Prostate gland (tissue), 2 donors: ENCODE results near the gene MARF1. TPM values are rescaled to one million over a fixed set of nuclear protein-coding genes. Genes with fewer than 3 reads are reported as not detected.

ENCODE experiments used
- DNase-seq: peaks from one replicate; pipeline ENCODE4 v3.0.0-alpha.2; 2019; ENCODE audit warnings: low spot score
- H3K27ac ChIP-seq, 2 donors: fragments of 200-600 bp; sonication (generic); 2 replicates each; pipeline ENCODE4 v1.5.1; 2017 to 2019
- H3K27me3 ChIP-seq: fragments of 200-600 bp; sonication (generic); replicated peaks from 2 replicates; pipeline ENCODE4 v1.5.1; 2019; ENCODE audit not compliant: insufficient read depth
- H3K36me3 ChIP-seq, 2 donors: fragments of 200-600 bp; sonication (generic); 1 replicate in 1 of 2; 2 replicates in 1 of 2; pipeline versions ENCODE4 v1.5.1 to v1.8.1; 2017 to 2019
- H3K4me1 ChIP-seq: fragments of 200-600 bp; sonication (generic); replicated peaks from 2 replicates; pipeline ENCODE4 v1.5.1; 2019
- H3K4me3 ChIP-seq, 2 donors: fragments of 200-600 bp; sonication (generic); 2 replicates each; pipeline ENCODE4 v1.5.1; 2017 to 2019
- H3K9me3 ChIP-seq: fragments of 200-600 bp; sonication (generic); 2 replicates; pipeline ENCODE4 v1.5.1; 2017
- CTCF ChIP-seq, 4 experiments: fragments of 200-600 bp in 2 of 4; fragments of 450-650 bp in 2 of 4; sonication (generic) in 2 of 4; IDR thresholded peaks; 1 replicate in 3 of 4; 2 replicates in 1 of 4; pipeline ENCODE4 v1.5.1; 2016 to 2019; ENCODE audit warnings: antibody characterized with exemption in 4 of 4, mild to moderate bottlenecking in 2 of 4, moderate library complexity in 2 of 4
- POLR2A ChIP-seq: fragments of 450-650 bp; IDR thresholded peaks from one replicate; pipeline ENCODE4 v1.6.1; 2016; ENCODE audit warnings: antibody characterized with exemption, mild to moderate bottlenecking
- POLR2AphosphoS5 ChIP-seq: sonication (generic); formaldehyde crosslinking; IDR thresholded peaks from one replicate; pipeline ENCODE4 v1.6.1; 2017; ENCODE audit warnings: antibody characterized with exemption
- WGBS: methylation state at CpG from one replicate; pipeline ENCODE4 v1.1.5; 2018; 5-methylcytosine and 5-hydroxymethylcytosine counted together
- intact Hi-C: fragments of 100-400 bp; cut with DNase I; formaldehyde crosslinking; loops from one replicate; pipeline ENCODE4 v1.14.2; 2022
- total RNA-seq, 2 donors: library from RNA; depleted of rRNA; stranded (reverse); fragments of >200 nt; gene quantifications; one replicate each; pipeline ENCODE4 v1.1.0, GENCODE V29; 2016

MARF1 gene
- total RNA-seq, 2 donors from 2014 or later = 33.3 to 54.2 TPM

GRCh38 chr16:15640966-15641365, 2.0 kb downstream of the MARF1 start:
- H3K27me3 ChIP-seq = no peaks in the 10 kb centered on the region
- H3K36me3 ChIP-seq = peaks cover under 1 to 10% of the 10 kb centered on the region in 2 donors
- H3K4me1 ChIP-seq = peaks cover 6% of the 10 kb centered on the region
- intact Hi-C loops = no loop called here
- DNase-seq = no peak
- H3K9me3 ChIP-seq = no peaks in the 10 kb centered on the region
- H3K27ac ChIP-seq = peak overlapping the region in 1 of 2 donors; percentile 99
- no peak for TF ChIP-seq CTCF (IDR thresholded peaks at IDR 0.05)
- TF ChIP-seq POLR2AphosphoS5 = no peak
- no peak for TF ChIP-seq POLR2A
- WGBS = 56% methylated on average over 4 of the region's 4 CpGs
- no peak overlapping the region for H3K4me3 ChIP-seq

GRCh38 chr16:15639061-15639568, 3.8 kb downstream of the MARF1 start:
- Histone ChIP-seq H3K4me1 (peaks cover 6% of the 10 kb centered on the region), H3K9me3 (no peaks in the 10 kb centered on the region), H3K27ac (no peak overlapping the region), H3K27me3 (no peaks in the 10 kb centered on the region), H3K36me3 (peaks cover 10 to 17% of the 10 kb centered on the region in 2 donors), H3K4me3 (no peak overlapping the region)
- intact Hi-C loops = no loop called here
- TF ChIP-seq CTCF (IDR thresholded peaks at IDR 0.05) = no peak
- no peak for TF ChIP-seq POLR2A
- TF ChIP-seq POLR2AphosphoS5 = no peak
- 85% methylated on average over 11 of the region's 11 CpGs for WGBS
- DNase-seq = no peak

- H3K4me1 ChIP-seq = no peaks in the 10 kb centered on the region
- no peaks in the 10 kb centered on the region for H3K9me3 ChIP-seq
- no peak overlapping the region for H3K27ac ChIP-seq
- intact Hi-C loops = no loop called here
- TF ChIP-seq CTCF (IDR thresholded peaks at IDR 0.05) (no peak), POLR2AphosphoS5 (no peak), POLR2A (no peak)
- H3K4me3 ChIP-seq = no peak overlapping the region
- no peaks in the 10 kb centered on the region for H3K27me3 ChIP-seq
- H3K36me3 ChIP-seq = peaks cover 10 to 22% of the 10 kb centered on the region in 2 donors
- no peak for DNase-seq
Measured at GRCh38 chr16:15636392-15636873, 6.5 kb downstream of the MARF1 start.

GRCh38 chr16:15635926-15636325, 7.0 kb downstream of the MARF1 start:
- TF ChIP-seq POLR2A (no peak), CTCF (IDR thresholded peaks at IDR 0.05) (no peak), POLR2AphosphoS5 (no peak)
- Histone ChIP-seq H3K4me1 (no peaks in the 10 kb centered on the region), H3K27ac (no peak overlapping the region), H3K4me3 (no peak overlapping the region), H3K27me3 (no peaks in the 10 kb centered on the region), H3K9me3 (no peaks in the 10 kb centered on the region), H3K36me3 (peaks cover 10 to 22% of the 10 kb centered on the region in 2 donors)
- DNase-seq = no peak
- intact Hi-C loops = no loop called here
- WGBS = 93% methylated on average over 9 of the region's 9 CpGs

GRCh38 chr16:15631730-15632409, 11.1 kb downstream of the MARF1 start:
- no peak overlapping the region for H3K4me3 ChIP-seq
- H3K4me1 ChIP-seq = no peaks in the 10 kb centered on the region
- no peaks in the 10 kb centered on the region for H3K9me3 ChIP-seq
- intact Hi-C loops = no loop called here
- peaks cover 13 to 23% of the 10 kb centered on the region in 2 donors for H3K36me3 ChIP-seq
- no peak for DNase-seq
- TF ChIP-seq POLR2A = no peak
- no peak for TF ChIP-seq CTCF (IDR thresholded peaks at IDR 0.05)
- TF ChIP-seq POLR2AphosphoS5 = no peak
- H3K27ac ChIP-seq = no peak overlapping the region
- H3K27me3 ChIP-seq = no peaks in the 10 kb centered on the region
- WGBS = 98% methylated on average over 2 of the region's 2 CpGs
